HL-60 (cell line): ENCODE data around the gene FOXC2.

Source experiments
- DNase-seq, 2 experiments: peaks; one replicate each; pipeline ENCODE4 v3.0.0-alpha.2; 2010 to 2020; ENCODE audit warnings: low read depth in 1 of 2, low spot score in 1 of 2
- H3K27ac ChIP-seq: fragments of 250-450 bp; sonication (Bioruptor Pico); replicated peaks from 2 replicates; pipeline ENCODE4 v1.5.1; 2020; ENCODE audit warnings: mild to moderate bottlenecking, moderate library complexity
- H3K27me3 ChIP-seq: fragments of 250-450 bp; sonication (Bioruptor Pico); 2 replicates; pipeline ENCODE4 v1.5.1; 2021; ENCODE audit warnings: mild to moderate bottlenecking, moderate library complexity; ENCODE audit not compliant: insufficient read depth, poor library complexity, severe bottlenecking
- H3K4me3 ChIP-seq: replicated peaks from 2 replicates; pipeline ENCODE4 v1.5.1; 2011; ENCODE audit warnings: mild to moderate bottlenecking, control low read depth, low read length; ENCODE audit not compliant: insufficient read depth
- GABPA ChIP-seq: IDR thresholded peaks from 2 replicates; pipeline ENCODE4 v1.6.1; 2012; ENCODE audit warnings: low read depth
- POLR2AphosphoS5 ChIP-seq: IDR thresholded peaks from 2 replicates; pipeline ENCODE4 v1.6.1; 2012; ENCODE audit warnings: low read depth
- SPI1 ChIP-seq: IDR thresholded peaks from 2 replicates; pipeline ENCODE4 v1.6.1; 2012; ENCODE audit warnings: low read depth, mild to moderate bottlenecking, borderline replicate concordance
- TF ChIP-seq, protein P1 (sequence below): IDR thresholded peaks from 2 replicates; pipeline ENCODE4 v1.6.1; 2012; ENCODE audit warnings: low read depth; ENCODE audit not compliant: insufficient replicate concordance
- TF ChIP-seq, protein P2 (sequence below): IDR thresholded peaks from one replicate; pipeline ENCODE4 v1.5.1; 2011; ENCODE audit warnings: low read length, control low read depth, inconsistent platforms; ENCODE audit not compliant: insufficient read depth

Gene FOXC2

DNA sequence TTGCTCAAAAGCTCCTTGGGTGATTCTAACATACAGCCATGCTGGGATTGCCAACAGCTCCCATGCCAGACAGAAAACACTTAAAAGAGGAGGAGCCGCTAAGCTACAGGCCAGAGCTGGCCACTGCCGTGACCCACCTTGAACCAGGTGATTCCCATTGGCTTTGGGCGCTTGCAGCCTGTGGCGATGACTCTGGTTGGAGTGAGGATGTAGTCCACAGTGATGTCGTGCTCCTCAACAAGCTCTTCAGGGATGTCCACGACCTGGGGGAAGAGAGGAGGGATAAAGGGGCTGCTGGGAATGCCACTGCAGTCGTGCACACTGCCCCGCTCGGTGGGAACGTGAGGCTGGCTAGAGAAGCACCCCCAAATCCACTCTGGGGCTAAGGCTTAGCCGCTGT, 25.1 kb upstream of the FOXC2 start:
- no peak for TF ChIP-seq SPI1
- TF ChIP-seq, protein P1, sequence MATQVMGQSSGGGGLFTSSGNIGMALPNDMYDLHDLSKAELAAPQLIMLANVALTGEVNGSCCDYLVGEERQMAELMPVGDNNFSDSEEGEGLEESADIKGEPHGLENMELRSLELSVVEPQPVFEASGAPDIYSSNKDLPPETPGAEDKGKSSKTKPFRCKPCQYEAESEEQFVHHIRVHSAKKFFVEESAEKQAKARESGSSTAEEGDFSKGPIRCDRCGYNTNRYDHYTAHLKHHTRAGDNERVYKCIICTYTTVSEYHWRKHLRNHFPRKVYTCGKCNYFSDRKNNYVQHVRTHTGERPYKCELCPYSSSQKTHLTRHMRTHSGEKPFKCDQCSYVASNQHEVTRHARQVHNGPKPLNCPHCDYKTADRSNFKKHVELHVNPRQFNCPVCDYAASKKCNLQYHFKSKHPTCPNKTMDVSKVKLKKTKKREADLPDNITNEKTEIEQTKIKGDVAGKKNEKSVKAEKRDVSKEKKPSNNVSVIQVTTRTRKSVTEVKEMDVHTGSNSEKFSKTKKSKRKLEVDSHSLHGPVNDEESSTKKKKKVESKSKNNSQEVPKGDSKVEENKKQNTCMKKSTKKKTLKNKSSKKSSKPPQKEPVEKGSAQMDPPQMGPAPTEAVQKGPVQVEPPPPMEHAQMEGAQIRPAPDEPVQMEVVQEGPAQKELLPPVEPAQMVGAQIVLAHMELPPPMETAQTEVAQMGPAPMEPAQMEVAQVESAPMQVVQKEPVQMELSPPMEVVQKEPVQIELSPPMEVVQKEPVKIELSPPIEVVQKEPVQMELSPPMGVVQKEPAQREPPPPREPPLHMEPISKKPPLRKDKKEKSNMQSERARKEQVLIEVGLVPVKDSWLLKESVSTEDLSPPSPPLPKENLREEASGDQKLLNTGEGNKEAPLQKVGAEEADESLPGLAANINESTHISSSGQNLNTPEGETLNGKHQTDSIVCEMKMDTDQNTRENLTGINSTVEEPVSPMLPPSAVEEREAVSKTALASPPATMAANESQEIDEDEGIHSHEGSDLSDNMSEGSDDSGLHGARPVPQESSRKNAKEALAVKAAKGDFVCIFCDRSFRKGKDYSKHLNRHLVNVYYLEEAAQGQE = no peak
- TF ChIP-seq POLR2AphosphoS5 = no peak
- TF ChIP-seq, protein P2, sequence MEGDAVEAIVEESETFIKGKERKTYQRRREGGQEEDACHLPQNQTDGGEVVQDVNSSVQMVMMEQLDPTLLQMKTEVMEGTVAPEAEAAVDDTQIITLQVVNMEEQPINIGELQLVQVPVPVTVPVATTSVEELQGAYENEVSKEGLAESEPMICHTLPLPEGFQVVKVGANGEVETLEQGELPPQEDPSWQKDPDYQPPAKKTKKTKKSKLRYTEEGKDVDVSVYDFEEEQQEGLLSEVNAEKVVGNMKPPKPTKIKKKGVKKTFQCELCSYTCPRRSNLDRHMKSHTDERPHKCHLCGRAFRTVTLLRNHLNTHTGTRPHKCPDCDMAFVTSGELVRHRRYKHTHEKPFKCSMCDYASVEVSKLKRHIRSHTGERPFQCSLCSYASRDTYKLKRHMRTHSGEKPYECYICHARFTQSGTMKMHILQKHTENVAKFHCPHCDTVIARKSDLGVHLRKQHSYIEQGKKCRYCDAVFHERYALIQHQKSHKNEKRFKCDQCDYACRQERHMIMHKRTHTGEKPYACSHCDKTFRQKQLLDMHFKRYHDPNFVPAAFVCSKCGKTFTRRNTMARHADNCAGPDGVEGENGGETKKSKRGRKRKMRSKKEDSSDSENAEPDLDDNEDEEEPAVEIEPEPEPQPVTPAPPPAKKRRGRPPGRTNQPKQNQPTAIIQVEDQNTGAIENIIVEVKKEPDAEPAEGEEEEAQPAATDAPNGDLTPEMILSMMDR = no peak
- no peak for TF ChIP-seq GABPA
- no peak for DNase-seq
- no peak overlapping the region for H3K4me3 ChIP-seq
- H3K27me3 ChIP-seq = no peaks in the 10 kb centered on the region
- H3K27ac ChIP-seq = no peak overlapping the region

DNA sequence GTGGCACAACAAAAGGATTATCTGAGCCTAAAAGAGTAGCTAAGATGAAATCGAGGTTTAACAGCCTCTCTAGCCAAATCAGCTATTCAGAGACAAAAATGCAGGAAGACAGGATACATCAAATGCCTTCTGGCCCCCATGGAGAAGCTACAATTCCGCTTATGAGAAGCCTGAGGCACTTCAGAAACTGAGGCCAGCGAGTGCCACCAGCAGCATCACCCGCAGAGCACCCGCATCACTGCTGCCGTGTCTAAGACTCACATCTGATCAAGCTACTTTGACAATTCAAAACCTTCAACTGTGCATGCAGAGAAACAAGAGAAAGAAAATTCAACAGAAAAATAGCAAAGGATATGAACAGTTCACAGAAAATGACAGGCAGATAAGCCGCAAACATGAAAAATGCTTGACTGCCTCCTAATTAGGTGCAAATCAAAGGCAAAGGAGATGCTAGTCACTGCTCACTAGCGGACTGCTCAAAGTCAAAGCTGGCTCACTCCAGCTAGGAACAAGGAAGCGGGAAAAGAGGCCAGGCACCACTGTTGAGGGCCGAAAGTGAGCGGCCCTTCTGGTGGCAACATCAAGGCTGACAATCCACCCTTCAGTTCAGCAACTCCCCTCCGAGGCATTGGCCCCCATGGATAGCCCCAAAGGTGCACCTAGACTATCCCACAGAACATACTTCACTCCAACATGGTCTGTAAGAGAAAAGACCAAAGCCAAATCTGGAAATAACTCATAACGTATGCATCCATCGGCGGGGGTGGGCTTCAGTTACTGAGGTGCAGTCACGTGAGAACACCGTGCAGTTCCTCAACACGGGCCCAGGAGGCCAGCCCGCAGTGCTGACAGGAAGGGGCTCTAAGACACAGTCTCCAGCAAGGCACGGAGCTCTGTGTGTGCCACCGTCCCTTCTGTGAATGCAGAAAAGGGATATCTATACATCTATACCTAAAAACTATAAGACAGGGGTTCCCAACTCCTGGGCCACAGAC, 23.6 kb upstream of the FOXC2 start:
- TF ChIP-seq GABPA = no peak
- TF ChIP-seq SPI1 = no peak
- TF ChIP-seq, protein P2 = no peak
- no peak for TF ChIP-seq POLR2AphosphoS5
- TF ChIP-seq, protein P1 = no peak
- no peak overlapping the region for H3K4me3 ChIP-seq
- no peak for DNase-seq
- H3K27me3 ChIP-seq = no peaks in the 10 kb centered on the region
- no peak overlapping the region for H3K27ac ChIP-seq

DNA sequence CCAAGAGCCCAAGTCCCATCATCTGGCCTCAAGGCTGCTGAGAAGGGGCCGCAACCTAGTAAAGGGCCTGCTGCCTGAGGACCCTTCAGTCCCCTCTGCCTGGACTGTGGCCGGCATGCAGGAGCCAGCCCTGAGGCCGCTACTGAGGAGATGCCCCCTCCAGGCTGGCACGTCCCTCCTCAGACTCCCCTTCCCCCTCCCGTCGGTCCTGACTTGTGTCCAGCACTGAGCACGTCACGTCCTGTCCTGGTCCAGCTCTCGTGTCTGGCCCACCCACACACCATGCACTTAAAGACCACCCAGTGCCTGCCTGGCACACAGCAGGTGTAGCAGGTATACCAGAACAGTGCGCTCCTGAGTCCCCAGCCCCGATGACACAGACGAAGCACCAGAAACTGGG, 21.1 kb upstream of the FOXC2 start:
- no peaks in the 10 kb centered on the region for H3K27me3 ChIP-seq
- no peak for DNase-seq
- H3K27ac ChIP-seq = no peak overlapping the region
- no peak overlapping the region for H3K4me3 ChIP-seq
- no peak for TF ChIP-seq SPI1
- TF ChIP-seq, protein P2 = no peak
- TF ChIP-seq, protein P1 = no peak
- TF ChIP-seq GABPA = no peak
- TF ChIP-seq POLR2AphosphoS5 = no peak
